A549 (cell line): ENCODE measurements around the gene TRIM41. TPM values are rescaled to one million over a fixed set of nuclear protein-coding genes. Genes with fewer than 3 reads are reported as not detected.

ENCODE experiments used
- ATAC-seq, 2 experiments: fragments of 200-7000 bp in 1 of 2; fragments of >200 bp in 1 of 2; cut with Nextera tagmentation in 1 of 2; cut with Tn5 transposase in 1 of 2; 3 replicates each; pipeline versions ENCODE4 v1.8.0 to v1.9.1; 2018 to 2020; ENCODE audit warnings: mild to moderate bottlenecking in 1 of 2, moderate library complexity in 1 of 2
- CTCF ChIA-PET: fragments of 300-600 bp; sonication (Branson Sonifier 250); formaldehyde crosslinking; extraction: SDS; loops from one replicate; lab custom pipeline; 2021; ENCODE audit warnings: antibody characterized with exemption, inconsistent platforms; lab: Yijun Ruan, JAX
- POLR2A ChIA-PET: fragments of 350-600 bp; formaldehyde crosslinking; extraction: SDS; loops from one replicate; lab custom pipeline; 2021; ENCODE audit warnings: antibody characterized with exemption, inconsistent platforms; lab: Yijun Ruan, JAX
- DNase-seq, 2 experiments: peaks; one replicate each; pipeline versions ENCODE4 v3.0.0 to v3.0.0-alpha.2; 2011 to 2016; ENCODE audit warnings: low read depth in 1 of 2, low spot score in 1 of 2
- FAIRE-seq: peaks from 2 replicates; lab custom pipeline; 2011; peaks lifted over from hg19 to GRCh38; lab: Jason Lieb, UNC
- H3K27ac ChIP-seq, 2 experiments: fragments of >200 bp; sonication (Bioruptor Twin); formaldehyde crosslinking; 3 replicates each; pipeline ENCODE4 v1.5.1; 2016 to 2017
- H3K4me1 ChIP-seq: fragments of >200 bp; sonication (Bioruptor Twin); formaldehyde crosslinking; 3 replicates; pipeline ENCODE4 v1.6.1; 2016
- H3K4me2 ChIP-seq: fragments of >200 bp; sonication (Bioruptor Twin); formaldehyde crosslinking; 3 replicates; pipeline ENCODE4 v1.6.1; 2016
- H3K4me3 ChIP-seq: fragments of >200 bp; sonication (Bioruptor Twin); formaldehyde crosslinking; 3 replicates; pipeline ENCODE4 v1.5.1; 2016
- H3K9me3 ChIP-seq: fragments of >200 bp; sonication (Bioruptor Twin); formaldehyde crosslinking; 3 replicates; pipeline ENCODE4 v1.6.1; 2016
- BCL3 ChIP-seq: fragments of >200 bp; sonication (Bioruptor Twin); formaldehyde crosslinking; IDR thresholded peaks from 3 replicates; pipeline ENCODE4 v1.6.1; 2016
- CBX2 ChIP-seq: fragments of 200-600 bp; sonication (generic); IDR thresholded peaks from 2 replicates; pipeline ENCODE4 v1.6.1; 2016; ENCODE audit warnings: low read depth, mild to moderate bottlenecking, borderline replicate concordance
- CEBPB ChIP-seq, 2 experiments: fragments of >200 bp in 1 of 2; sonication (Bioruptor Twin) in 1 of 2; formaldehyde crosslinking in 1 of 2; IDR thresholded peaks; 2 replicates each; pipeline ENCODE4 v1.6.1; 2012 to 2016
- CHD2 ChIP-seq: fragments of 150-350 bp; IDR thresholded peaks from 2 replicates; pipeline ENCODE4 v1.6.1; 2014; ENCODE audit warnings: low read length; ENCODE audit not compliant: partially characterized antibody
- CHD4 ChIP-seq: fragments of 200-600 bp; sonication (generic); IDR thresholded peaks from 2 replicates; pipeline ENCODE4 v1.6.1; 2016; ENCODE audit warnings: antibody characterized with exemption, mild to moderate bottlenecking, borderline replicate concordance
- E2F6 ChIP-seq: IDR thresholded peaks from 2 replicates; pipeline ENCODE4 v1.6.1; 2012; ENCODE audit warnings: low read depth, borderline replicate concordance
- EHF ChIP-seq: fragments of 250-450 bp; sonication (Bioruptor Pico); IDR thresholded peaks from 2 replicates; pipeline ENCODE4 v1.5.0; 2020; ENCODE audit warnings: mild to moderate bottlenecking
- EHMT2 ChIP-seq: fragments of 200-600 bp; sonication (generic); IDR thresholded peaks from 2 replicates; pipeline ENCODE4 v1.6.1; 2016; ENCODE audit warnings: antibody characterized with exemption, low read depth, mild to moderate bottlenecking, moderate library complexity
- ELK1 ChIP-seq: fragments of 150-350 bp; IDR thresholded peaks from 2 replicates; pipeline ENCODE4 v1.6.1; 2014; ENCODE audit warnings: low read depth, mild to moderate bottlenecking, low read length
- EP300 ChIP-seq, 2 experiments: fragments of >200 bp; sonication (Bioruptor Twin); formaldehyde crosslinking; IDR thresholded peaks; 2 replicates in 1 of 2; 3 replicates in 1 of 2; pipeline ENCODE4 v1.6.1; 2016 to 2017
- ESRRA ChIP-seq: fragments of 150-350 bp; IDR thresholded peaks from 2 replicates; pipeline ENCODE4 v1.6.1; 2014; ENCODE audit warnings: mild to moderate bottlenecking, low read length, borderline replicate concordance
- FOSB ChIP-seq: fragments of 250-450 bp; sonication (Bioruptor Pico); IDR thresholded peaks from 2 replicates; pipeline ENCODE4 v1.5.0; 2020; ENCODE audit warnings: mild to moderate bottlenecking, moderate library complexity
- FOXS1 ChIP-seq: fragments of 250-450 bp; sonication (Bioruptor Pico); IDR thresholded peaks from 2 replicates; pipeline ENCODE4 v1.5.0; 2020; ENCODE audit warnings: mild to moderate bottlenecking, moderate library complexity
- GATA3 ChIP-seq: IDR thresholded peaks from 2 replicates; pipeline ENCODE4 v1.6.1; 2012; ENCODE audit warnings: borderline replicate concordance
- HDAC2 ChIP-seq: fragments of 200-600 bp; sonication (generic); IDR thresholded peaks from 2 replicates; pipeline ENCODE4 v1.6.1; 2016
- HES2 ChIP-seq: fragments of >200 bp; sonication (Bioruptor Twin); formaldehyde crosslinking; IDR thresholded peaks from 2 replicates; pipeline ENCODE4 v1.6.1; 2016
- HEYL ChIP-seq: fragments of 250-450 bp; sonication (Bioruptor Pico); IDR thresholded peaks from 2 replicates; pipeline ENCODE4 v1.8.0; 2021; ENCODE audit warnings: mild to moderate bottlenecking, moderate library complexity
- HMGXB4 ChIP-seq: fragments of 250-450 bp; sonication (Bioruptor Pico); IDR thresholded peaks from 2 replicates; pipeline ENCODE4 v1.5.0; 2021; ENCODE audit warnings: mild to moderate bottlenecking, moderate library complexity, borderline replicate concordance
- HOXA7 ChIP-seq: fragments of 250-450 bp; sonication (Bioruptor Pico); IDR thresholded peaks from 2 replicates; pipeline ENCODE4 v1.5.0; 2020; ENCODE audit warnings: mild to moderate bottlenecking, moderate library complexity
- JUN ChIP-seq, 2 experiments: fragments of >200 bp; sonication (Bioruptor Twin); formaldehyde crosslinking; IDR thresholded peaks; 2 replicates in 1 of 2; 3 replicates in 1 of 2; pipeline ENCODE4 v1.6.1; 2016 to 2017
- MAFK ChIP-seq: fragments of 450-650 bp; IDR thresholded peaks from 2 replicates; pipeline ENCODE4 v1.6.1; 2014; ENCODE audit not compliant: partially characterized antibody
- MAX ChIP-seq: IDR thresholded peaks from 2 replicates; pipeline ENCODE4 v1.6.1; 2012
- PBX3 ChIP-seq: IDR thresholded peaks from 2 replicates; pipeline ENCODE4 v1.6.1; 2012
- PHF8 ChIP-seq: fragments of 200-600 bp; sonication (generic); IDR thresholded peaks from 2 replicates; pipeline ENCODE4 v1.6.1; 2016; ENCODE audit warnings: low read depth, mild to moderate bottlenecking, antibody characterized with exemption, moderate library complexity, borderline replicate concordance
- POLR2A ChIP-seq: IDR thresholded peaks from 2 replicates; pipeline ENCODE4 v1.6.1; 2012; ENCODE audit warnings: mild to moderate bottlenecking, low read length
- RCOR1 ChIP-seq: fragments of 150-350 bp; IDR thresholded peaks from 2 replicates; pipeline ENCODE4 v1.6.1; 2014; ENCODE audit warnings: antibody characterized with exemption, low read length, low read depth
- REST ChIP-seq: fragments of 200-600 bp; sonication (generic); IDR thresholded peaks from 2 replicates; pipeline ENCODE4 v1.6.1; 2016; ENCODE audit warnings: antibody characterized with exemption, mild to moderate bottlenecking, moderate library complexity
- RFX5 ChIP-seq: fragments of 450-650 bp; IDR thresholded peaks from 2 replicates; pipeline ENCODE4 v1.7.1; 2014; ENCODE audit warnings: antibody characterized with exemption, mild to moderate bottlenecking, moderate library complexity
- RNF2 ChIP-seq: fragments of 200-600 bp; sonication (generic); IDR thresholded peaks from 2 replicates; pipeline ENCODE4 v1.6.1; 2016; ENCODE audit warnings: low read depth, mild to moderate bottlenecking, antibody characterized with exemption, moderate library complexity, borderline replicate concordance
- ZC3H11A ChIP-seq: fragments of 450-650 bp; IDR thresholded peaks from 2 replicates; pipeline ENCODE4 v1.6.1; 2014; ENCODE audit warnings: antibody characterized with exemption, mild to moderate bottlenecking
- WGBS: methylation state at CpG from one replicate; pipeline ENCODE4 v1.1.6; 2017; ENCODE audit errors: missing lambda C conversion rate; 5-methylcytosine and 5-hydroxymethylcytosine counted together
- polyA plus RNA-seq, 4 experiments: library from polyadenylated mRNA; depleted of rRNA in 3 of 4; stranded (reverse); fragments of >200 nt; fragmentation: RNase III in 1 of 4; extraction: RNeasy Plus Mini Kit Qiagen cat#74134 plus additional on column Dnase treatment in 1 of 4; gene quantifications; 2 replicates in 3 of 4; 3 replicates in 1 of 4; pipeline ENCODE4 v1.2.3, GENCODE V29; 2011 to 2017

The TRIM41 gene
- polyA plus RNA-seq, 2 of the 4 experiments (the other 2 are of a cell fraction), result 22.7 to 32.5 TPM

GRCh38 chr5:181246276-181247049 is 23.4 kb downstream of the TRIM41 start:
- CTCF ChIA-PET, result interaction anchor here (1.1 to 1.8 kb wide), 2 partner anchors 10 to 12 kb away, joined by 3 to 4 read pairs; no protein-coding TSS in a partner anchor
- H3K9me3 ChIP-seq, result no peaks in the 10 kb centered on the region
- H3K4me3 ChIP-seq, result peak overlapping the region; percentile 94
- peak overlapping the region; percentile 86 for H3K4me2 ChIP-seq
- DNase-seq (peak; percentile 88 to 89), ATAC-seq (peak; percentile 78 to 85), FAIRE-seq (no peak)
- peak overlapping the region; percentile 91 to 97 for H3K27ac ChIP-seq
- POLR2A ChIA-PET, result interaction anchor here (1.3 to 2.6 kb wide), 2 partner anchors 14 to 55 kb away, joined by 3 to 21 read pairs; partner anchors contain the start of gene TRIM52
- 2% methylated on average over 38 of the region's 55 CpGs for WGBS
- peaks cover 58% of the 10 kb centered on the region for H3K4me1 ChIP-seq
- TF ChIP-seq RNF2, result no peak
- no peak for TF ChIP-seq HMGXB4 (CRISPR knock-in tag)
- TF ChIP-seq FOSB (CRISPR knock-in tag), result no peak
- 0 out of 2 replicates have a peak, but pooled peaks have one; percentile 0 for TF ChIP-seq HOXA7 (CRISPR knock-in tag)
- peak; percentile 51; the same call in 1 of the 2 replicates for TF ChIP-seq PHF8
- TF ChIP-seq EHF, result no peak
- no peak for TF ChIP-seq MAFK
- TF ChIP-seq RCOR1, result no peak
- TF ChIP-seq ELK1, result no peak
- TF ChIP-seq FOXS1 (CRISPR knock-in tag), result no peak
- TF ChIP-seq JUN (IDR thresholded peaks at IDR 0.05), result peak; percentile 52 to 92; a peak in 4 of 5 replicates
- no peak for TF ChIP-seq CEBPB (IDR thresholded peaks at IDR 0.05)
- no peak for TF ChIP-seq EHMT2
- TF ChIP-seq BCL3, result peak; percentile 87; the same call in 2 of the 3 replicates
- 0 out of 2 replicates have a peak, but pooled peaks have one; percentile 16 for TF ChIP-seq ESRRA
- TF ChIP-seq POLR2A, result peak; percentile 48
- TF ChIP-seq HDAC2, result no peak
- TF ChIP-seq REST, result peak; percentile 92
- no peak for TF ChIP-seq EP300 (IDR thresholded peaks at IDR 0.05)
- TF ChIP-seq PBX3, result 0 out of 2 replicates have a peak, but pooled peaks have one; percentile 46
- TF ChIP-seq RFX5, result no peak
- TF ChIP-seq CHD4, result no peak
- TF ChIP-seq CHD2, result peak; percentile 90
- TF ChIP-seq E2F6, result peak; percentile 85
- TF ChIP-seq CBX2, result no peak
- peak; percentile 84; the same call in 1 of the 2 replicates for TF ChIP-seq MAX
- TF ChIP-seq HEYL, result no peak
- TF ChIP-seq HES2, result no peak
- TF ChIP-seq GATA3, result peak; percentile 2; the same call in 1 of the 2 replicates
- no peak for TF ChIP-seq ZC3H11A
